Epithelial cell of esophagus (primary cell): ENCODE results near the gene CENPU.
A peak's percentile ranks its signal among the peaks of the same experiment; 100 is the strongest.

Source experiments
- DNase-seq: peaks from one replicate; pipeline ENCODE4 v3.0.0; 2010; ENCODE audit warnings: low read depth
- H3K4me3 ChIP-seq: 2 replicates; pipeline ENCODE4 v1.5.1; 2011; ENCODE audit warnings: mild to moderate bottlenecking, low read length, control low read depth
- TF ChIP-seq, protein P1 (sequence below): IDR thresholded peaks from 2 replicates; pipeline ENCODE4 v1.5.1; 2011; ENCODE audit warnings: low read depth, mild to moderate bottlenecking, low read length, control low read depth, inconsistent platforms; ENCODE audit not compliant: insufficient read depth; ENCODE audit errors: missing control alignments

CENPU gene

DNA sequence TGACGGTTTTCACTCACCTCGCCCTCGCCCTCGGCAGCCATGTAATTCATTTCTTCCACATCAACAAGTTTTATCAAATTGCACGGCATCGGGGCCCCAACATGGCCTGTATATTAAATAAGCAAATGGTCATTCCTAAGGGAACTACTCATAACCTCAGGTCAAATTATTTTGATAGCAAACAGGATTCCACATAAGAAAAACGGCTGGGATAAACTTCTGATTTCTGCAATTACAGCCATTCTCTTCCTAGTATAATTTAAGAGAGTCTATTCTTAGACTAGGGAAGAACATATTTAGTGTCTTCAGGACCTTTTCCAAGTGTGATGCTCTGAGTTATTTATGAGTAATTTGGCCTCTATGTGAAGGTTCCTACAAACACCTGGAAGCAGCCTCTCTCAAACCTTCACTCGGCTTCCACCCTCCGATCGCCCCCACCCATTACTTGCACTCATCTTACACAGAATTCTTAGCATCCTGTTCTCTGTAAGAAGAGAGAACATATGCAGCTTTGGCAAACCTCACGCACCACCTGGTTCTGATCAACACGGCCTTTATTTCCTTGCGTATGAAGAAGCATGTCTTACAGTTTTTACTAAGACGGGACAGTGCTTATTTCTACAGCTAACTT, 29.4 kb upstream of the CENPU start:
- no peak for DNase-seq
- H3K4me3 ChIP-seq: no peak overlapping the region
- TF ChIP-seq, protein P1, sequence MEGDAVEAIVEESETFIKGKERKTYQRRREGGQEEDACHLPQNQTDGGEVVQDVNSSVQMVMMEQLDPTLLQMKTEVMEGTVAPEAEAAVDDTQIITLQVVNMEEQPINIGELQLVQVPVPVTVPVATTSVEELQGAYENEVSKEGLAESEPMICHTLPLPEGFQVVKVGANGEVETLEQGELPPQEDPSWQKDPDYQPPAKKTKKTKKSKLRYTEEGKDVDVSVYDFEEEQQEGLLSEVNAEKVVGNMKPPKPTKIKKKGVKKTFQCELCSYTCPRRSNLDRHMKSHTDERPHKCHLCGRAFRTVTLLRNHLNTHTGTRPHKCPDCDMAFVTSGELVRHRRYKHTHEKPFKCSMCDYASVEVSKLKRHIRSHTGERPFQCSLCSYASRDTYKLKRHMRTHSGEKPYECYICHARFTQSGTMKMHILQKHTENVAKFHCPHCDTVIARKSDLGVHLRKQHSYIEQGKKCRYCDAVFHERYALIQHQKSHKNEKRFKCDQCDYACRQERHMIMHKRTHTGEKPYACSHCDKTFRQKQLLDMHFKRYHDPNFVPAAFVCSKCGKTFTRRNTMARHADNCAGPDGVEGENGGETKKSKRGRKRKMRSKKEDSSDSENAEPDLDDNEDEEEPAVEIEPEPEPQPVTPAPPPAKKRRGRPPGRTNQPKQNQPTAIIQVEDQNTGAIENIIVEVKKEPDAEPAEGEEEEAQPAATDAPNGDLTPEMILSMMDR: no peak

DNA sequence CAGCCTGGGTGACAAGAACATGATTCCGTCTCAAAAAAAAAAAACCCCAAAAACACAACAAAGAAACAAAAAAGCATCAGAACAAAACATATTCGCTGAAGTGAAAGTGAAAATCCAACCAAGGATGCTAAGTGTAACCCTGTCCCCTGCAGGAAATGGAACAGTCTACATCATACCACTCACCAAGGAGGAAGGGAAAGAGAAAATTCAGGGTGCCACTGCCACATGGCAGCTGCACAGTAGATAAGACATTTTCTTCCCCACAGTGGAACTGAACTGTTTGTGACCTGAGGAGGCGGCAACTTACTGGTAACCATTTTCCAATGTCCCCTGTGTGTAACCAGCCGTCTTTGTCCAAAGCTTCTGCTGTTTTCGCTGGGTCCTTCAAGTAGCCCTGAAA, 28.2 kb upstream of the CENPU start:
- H3K4me3 ChIP-seq: no peak overlapping the region
- TF ChIP-seq, protein P1: no peak
- no peak for DNase-seq

DNA sequence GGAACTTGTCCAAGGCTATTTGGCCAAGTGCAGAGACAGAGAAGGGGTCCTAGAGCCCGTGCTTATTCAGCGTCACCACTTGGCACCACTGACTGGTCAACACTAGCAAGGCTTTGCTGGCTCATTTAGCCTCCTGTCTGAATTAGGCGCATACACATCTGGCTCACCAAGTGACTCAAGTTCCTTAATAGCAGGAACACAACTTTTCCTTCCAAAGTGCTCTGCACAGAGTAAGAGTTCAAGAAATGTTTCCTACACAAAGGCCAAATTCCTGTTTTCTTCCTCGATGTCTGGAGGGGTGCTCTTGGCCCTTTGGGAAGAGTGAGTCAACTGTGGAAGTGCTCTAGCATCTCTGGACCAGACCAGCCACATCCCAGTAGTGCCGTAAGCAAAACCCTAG, 26.8 kb upstream of the CENPU start:
- TF ChIP-seq, protein P1: no peak
- no peak for DNase-seq
- no peak overlapping the region for H3K4me3 ChIP-seq

DNA sequence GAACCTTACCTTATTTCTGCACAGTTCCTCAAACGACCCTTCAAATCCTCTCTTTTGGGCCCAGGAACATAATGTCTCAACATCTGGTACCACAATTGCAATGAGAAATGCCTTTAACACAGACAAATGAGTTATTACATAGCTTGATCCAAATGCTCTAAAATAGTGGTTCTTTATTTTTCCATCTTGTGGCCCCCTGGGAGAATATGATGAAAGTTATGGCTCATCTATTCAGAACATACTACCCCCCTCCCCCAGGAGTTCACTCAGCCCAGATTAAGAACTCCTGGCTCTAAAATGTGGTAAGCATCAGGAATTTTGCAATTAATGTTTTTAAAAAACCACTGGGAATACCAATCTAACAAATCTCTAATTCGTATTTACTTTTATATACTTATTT, 23.9 kb upstream of the CENPU start:
- no peak for DNase-seq
- H3K4me3 ChIP-seq: no peak overlapping the region
- TF ChIP-seq, protein P1: no peak

DNA sequence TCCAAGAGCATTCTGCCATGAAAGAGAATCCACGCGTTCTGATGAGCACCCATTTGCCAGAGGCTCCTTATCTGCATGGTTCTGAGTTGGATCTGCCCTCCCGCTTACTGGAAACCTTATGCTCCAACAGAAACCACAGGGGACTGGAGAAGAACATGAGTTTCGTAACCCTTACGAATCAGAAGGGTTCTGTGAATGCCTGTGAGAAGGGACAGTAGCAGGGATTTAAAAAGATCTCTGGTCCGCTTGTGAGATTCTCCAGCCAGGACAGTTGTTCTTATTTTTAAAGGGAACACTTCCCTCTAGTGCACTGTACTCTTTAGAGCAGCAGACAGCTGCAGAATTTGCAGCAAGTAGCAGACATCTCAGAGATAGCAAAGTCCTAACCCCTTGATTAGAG, 22.5 kb upstream of the CENPU start:
- DNase-seq: peak; percentile 16
- H3K4me3 ChIP-seq: no peak overlapping the region
- TF ChIP-seq, protein P1: no peak

DNA sequence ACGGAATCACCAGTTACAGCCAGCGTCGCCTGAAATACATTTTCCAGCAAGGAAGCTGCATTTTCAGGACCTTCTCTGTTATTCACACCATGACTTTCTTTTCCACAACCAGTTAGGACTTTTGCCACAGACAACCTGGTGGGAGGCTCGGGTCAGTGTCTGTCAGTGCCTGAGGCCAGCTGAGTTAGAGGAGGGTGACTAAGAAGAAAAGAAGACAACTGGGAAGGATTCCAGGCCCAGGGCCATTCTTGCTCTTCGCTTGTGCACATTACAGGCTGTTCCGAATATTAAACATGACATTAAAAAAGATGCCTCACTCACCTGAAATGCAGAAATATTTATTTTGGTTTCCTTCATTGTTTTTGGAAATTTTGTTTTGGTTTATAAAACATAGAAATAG, 21.4 kb upstream of the CENPU start:
- no peak overlapping the region for H3K4me3 ChIP-seq
- TF ChIP-seq, protein P1: no peak
- peak; percentile 78 for DNase-seq
